Activated CD4-positive, alpha-beta T cell treated with anti-CD3 and anti-CD28 coated beads for 4 hours (primary cell): Measurements from ENCODE around the gene SEMA6C.
"Not testable (repeated sequence)": the region's sequence is repeated elsewhere in the genome, so short reads cannot be mapped to it uniquely, and the experiment has no call there.

Experiments
- DNase-seq, 2 donors: peaks; one replicate each; pipeline ENCODE4 v3.0.0-alpha.2; 2020

SEMA6C gene

GRCh38 chr1:151146412-151147131 lies at the start of gene SEMA6C:
Gene SEMA6C, minus strand, starts transcription at chr1:151146631. Its CDS starts 4,010 bp downstream, at chr1:151142621.
- DNase-seq, result peak; percentile 79 to 84

GRCh38 chr1:151194894-151195594 lies 48.6 kb upstream of the SEMA6C start:
- peak; percentile 14 to 18 for DNase-seq

- no peak for DNase-seq
These were observed 47.4 kb upstream of the SEMA6C start for GRCh38 chr1:151193856-151194255.

GRCh38 chr1:151193304-151193703 lies 46.9 kb upstream of the SEMA6C start:
- no peak for DNase-seq

GRCh38 chr1:151192047-151192446 lies 45.6 kb upstream of the SEMA6C start:
- DNase-seq, result no peak

- peak; percentile 79 to 84 for DNase-seq
These were observed 43.4 kb upstream of the SEMA6C start, which contains the start of gene VPS72 for GRCh38 chr1:151189637-151190445. Gene VPS72, minus strand, starts transcription at chr1:151190197. Its CDS starts 76 bp downstream, at chr1:151190121.

- not testable (repeated sequence) for DNase-seq
These were observed 42.2 kb upstream of the SEMA6C start for GRCh38 chr1:151188667-151189066.

- no peak for DNase-seq
These were observed 40.8 kb upstream of the SEMA6C start for GRCh38 chr1:151187205-151187604.

GRCh38 chr1:151184211-151184610 lies 37.8 kb upstream of the SEMA6C start:
- no peak for DNase-seq

GRCh38 chr1:151176514-151177045 lies 30.1 kb upstream of the SEMA6C start:
- DNase-seq, result no peak

GRCh38 chr1:151175863-151176262 lies 29.4 kb upstream of the SEMA6C start, which contains the start of gene TMOD4:
Gene TMOD4, minus strand, starts transcription at chr1:151175981. Its CDS starts 1,106 bp downstream, at chr1:151174875.
- no peak for DNase-seq

- no peak for DNase-seq
These were observed 28.8 kb upstream of the SEMA6C start for GRCh38 chr1:151175041-151175741.

GRCh38 chr1:151171190-151171589 lies 24.8 kb upstream of the SEMA6C start:
- no peak for DNase-seq

- no peak for DNase-seq
These were observed 20.7 kb upstream of the SEMA6C start for GRCh38 chr1:151167116-151167515.

- DNase-seq, result no peak
These were observed 20.1 kb upstream of the SEMA6C start for GRCh38 chr1:151166505-151166956.

- DNase-seq, result peak; percentile 94
These were observed 19.5 kb upstream of the SEMA6C start, which contains the start of the genes LYSMD1 and SCNM1 for GRCh38 chr1:151165738-151166504. Gene LYSMD1, minus strand, starts transcription at chr1:151165902. Its CDS starts 644 bp downstream, at chr1:151165258. Gene SCNM1, plus strand, starts transcription at chr1:151166144. Its CDS starts 9 bp downstream, at chr1:151166153.

- no peak for DNase-seq
These were observed 18.9 kb upstream of the SEMA6C start for GRCh38 chr1:151165281-151165737.

- DNase-seq, result no peak
These were observed 18.4 kb upstream of the SEMA6C start for GRCh38 chr1:151164732-151165280.

GRCh38 chr1:151159373-151159772 lies 12.9 kb upstream of the SEMA6C start:
- no peak for DNase-seq

- DNase-seq, result no peak
These were observed 12.4 kb upstream of the SEMA6C start for GRCh38 chr1:151158751-151159251.
